AML-193 (cell line): ENCODE results near the gene ADI1.
"Not testable (repeated sequence)": the region's sequence is repeated elsewhere in the genome, so short reads cannot be mapped to it uniquely, and the experiment has no call there.

Source experiments
- DNase-seq, 2 experiments: peaks; one replicate each; lab custom pipeline; 2025; lab: John Stamatoyannopoulos, UW

Gene ADI1

GRCh38 chr2:3448441-3448911 is 70.9 kb downstream of the ADI1 start:
- DNase-seq, result not testable (repeated sequence)

- DNase-seq, result no peak
Observed at GRCh38 chr2:3447789-3448317, 71.5 kb downstream of the ADI1 start.
